SKM-1 treated with dmso at 0.1 percent for 144 hours (cell line): ENCODE results near the gene ELMOD2.

ENCODE experiments used
- DNase-seq: peaks from one replicate; lab custom pipeline; 2025; ENCODE audit not compliant: unreplicated experiment; lab: John Stamatoyannopoulos, UW

The ELMOD2 gene

DNA sequence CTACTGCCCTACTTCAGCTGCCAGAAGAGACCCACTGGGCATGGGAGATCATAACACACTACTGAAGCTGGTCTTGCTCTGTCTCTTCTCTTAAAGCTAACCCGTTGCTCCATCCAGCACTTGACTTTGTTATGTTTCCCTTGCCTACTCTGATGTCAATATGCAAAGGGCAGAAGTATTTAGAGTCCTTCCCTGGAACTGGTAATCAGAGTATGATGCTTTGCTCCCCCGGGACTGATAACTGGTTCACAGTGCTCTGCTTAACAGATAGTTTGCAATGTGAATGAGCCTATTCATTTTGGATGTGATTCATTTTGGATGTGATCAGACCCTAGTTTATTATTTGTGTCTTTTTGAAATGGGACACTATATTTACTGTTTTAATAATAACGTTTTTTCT lies 57.1 kb downstream of the ELMOD2 start:
- no peak for DNase-seq

DNA sequence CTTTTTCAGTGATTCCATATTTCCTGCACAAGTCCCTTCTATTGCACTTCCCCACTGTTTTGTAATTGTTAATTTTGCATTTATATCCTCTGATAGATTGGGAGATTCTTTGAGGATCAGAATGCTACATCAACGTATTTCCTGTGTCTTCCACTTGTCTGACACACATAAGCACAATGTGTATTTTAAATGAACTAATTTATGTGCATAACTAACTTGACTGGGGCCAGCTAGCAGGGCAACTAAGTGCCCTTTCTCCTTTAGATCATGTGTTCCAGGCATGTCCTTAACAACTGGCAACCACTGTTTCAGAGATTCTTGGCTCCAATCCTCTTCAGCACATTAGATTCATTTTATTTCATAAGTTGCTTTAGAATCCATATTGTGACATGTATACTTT lies 60.5 kb downstream of the ELMOD2 start:
- DNase-seq, result no peak

DNA sequence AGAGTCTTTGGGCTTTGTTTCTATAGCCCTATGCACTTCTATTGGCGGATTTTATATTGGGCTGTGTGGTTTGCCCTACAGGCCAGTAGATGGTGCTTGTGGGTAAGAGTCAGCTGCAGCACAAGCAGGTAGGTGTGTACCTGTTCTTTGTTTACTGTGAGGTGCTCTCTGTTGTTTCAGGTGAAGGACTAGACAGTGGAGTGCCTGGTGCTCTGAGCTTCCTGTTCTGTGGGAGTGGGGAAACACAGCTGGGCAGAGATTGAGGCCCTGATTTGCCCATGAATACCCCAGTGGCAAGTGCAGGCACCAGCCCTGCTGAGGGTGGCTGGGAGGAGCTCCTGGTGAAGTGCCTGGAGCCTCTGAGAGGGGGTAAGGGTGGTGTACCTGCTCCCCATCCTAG lies 71.1 kb downstream of the ELMOD2 start:
- DNase-seq, result no peak

DNA sequence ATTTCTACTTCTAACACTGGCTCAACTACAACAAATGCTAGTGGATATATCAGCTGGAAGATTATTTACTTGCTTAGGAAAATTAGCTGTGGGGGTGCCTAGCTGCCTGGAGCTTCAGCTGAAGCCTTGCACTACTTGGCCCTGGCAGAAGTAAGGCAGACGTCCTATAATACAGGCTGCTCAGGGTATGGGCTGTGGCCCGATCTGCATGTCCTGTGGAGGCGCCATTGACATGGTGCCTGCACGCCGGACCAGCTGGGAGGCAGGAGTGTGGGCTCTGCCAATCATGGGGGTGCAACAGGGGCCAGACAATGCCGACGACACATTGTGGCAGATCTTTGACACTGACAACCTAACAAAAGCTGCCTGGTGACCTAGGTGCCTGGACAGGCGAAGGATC lies 76.4 kb downstream of the ELMOD2 start:
- no peak for DNase-seq

DNA sequence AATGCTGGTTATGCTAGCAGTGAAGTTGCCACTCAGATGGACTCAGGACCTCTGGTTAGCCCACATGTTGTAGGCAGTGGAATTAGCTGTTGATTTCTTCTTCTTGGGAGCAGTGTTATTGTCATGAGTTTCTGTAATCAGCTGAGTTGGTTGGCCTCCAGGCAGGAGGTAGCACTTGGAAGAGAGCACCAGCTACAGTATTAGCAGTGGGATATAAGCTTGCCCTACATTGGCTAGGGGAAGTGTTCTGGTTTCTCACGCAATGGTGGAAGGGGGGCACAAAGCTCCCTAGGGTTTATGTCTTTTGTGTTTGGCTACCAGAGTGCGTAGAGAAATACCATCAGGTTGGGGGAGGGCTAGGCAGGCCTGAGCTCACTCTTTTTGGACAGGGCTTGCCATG lies 78.7 kb downstream of the ELMOD2 start:
- no peak for DNase-seq

DNA sequence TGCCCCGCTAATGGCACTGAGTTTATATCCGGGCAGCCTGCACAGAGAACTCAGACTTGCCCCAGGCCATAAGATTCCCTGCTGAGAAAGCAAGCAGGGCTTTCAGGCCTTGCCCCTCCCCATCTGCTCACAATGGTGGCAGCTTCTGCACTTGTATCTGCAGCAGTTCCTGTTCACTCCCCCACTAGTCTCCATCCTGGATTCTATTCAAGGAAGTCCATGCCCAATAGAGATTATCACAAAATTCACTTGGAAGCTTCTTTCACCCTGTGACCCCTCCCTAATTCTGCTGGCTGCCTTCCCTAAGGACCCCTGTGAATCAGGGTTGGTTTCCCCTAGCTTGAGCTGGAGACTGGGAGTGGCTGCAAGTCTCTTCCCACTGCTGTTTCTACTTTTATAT lies 79.3 kb downstream of the ELMOD2 start:
- no peak for DNase-seq
